Stimulated activated CD8-positive, alpha-beta memory T cell treated with anti-CD3 and anti-CD28 coated beads, Interleukin-4, amount 100 ng/mL, for 4 hours (primary cell): ENCODE results near the gene HTR3C.
"Not testable (repeated sequence)": the region's sequence is repeated elsewhere in the genome, so short reads cannot be mapped to it uniquely, and the experiment has no call there.

Source experiments
- DNase-seq, 2 donors: peaks; one replicate each; pipeline ENCODE4 v3.0.0-alpha.2; 2020; ENCODE audit warnings: low read depth in 2 of 2, low spot score in 1 of 2

Gene HTR3C, protein sequence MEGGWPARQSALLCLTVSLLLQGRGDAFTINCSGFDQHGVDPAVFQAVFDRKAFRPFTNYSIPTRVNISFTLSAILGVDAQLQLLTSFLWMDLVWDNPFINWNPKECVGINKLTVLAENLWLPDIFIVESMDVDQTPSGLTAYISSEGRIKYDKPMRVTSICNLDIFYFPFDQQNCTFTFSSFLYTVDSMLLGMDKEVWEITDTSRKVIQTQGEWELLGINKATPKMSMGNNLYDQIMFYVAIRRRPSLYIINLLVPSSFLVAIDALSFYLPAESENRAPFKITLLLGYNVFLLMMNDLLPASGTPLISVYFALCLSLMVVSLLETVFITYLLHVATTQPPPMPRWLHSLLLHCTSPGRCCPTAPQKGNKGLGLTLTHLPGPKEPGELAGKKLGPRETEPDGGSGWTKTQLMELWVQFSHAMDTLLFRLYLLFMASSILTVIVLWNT

DNA sequence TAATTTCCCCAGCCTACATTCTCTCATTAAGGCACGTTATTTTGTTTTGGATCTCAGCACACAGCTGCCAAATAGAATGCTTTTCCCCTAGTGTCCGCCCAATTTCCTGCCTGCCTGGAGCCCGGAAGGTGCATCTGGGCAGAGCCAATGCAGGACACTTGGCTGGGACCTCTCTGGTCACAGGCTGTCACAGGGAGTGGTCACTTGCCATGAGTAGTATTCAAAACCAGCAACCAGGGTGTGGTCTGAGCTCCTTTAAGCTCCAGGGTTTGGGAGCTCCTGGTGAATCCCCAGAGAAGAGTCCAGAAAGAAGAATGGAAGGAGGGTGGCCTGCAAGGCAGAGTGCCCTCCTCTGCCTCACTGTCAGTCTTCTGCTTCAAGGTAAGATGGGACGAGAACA is at the start of gene HTR3C:
HTR3C (plus strand) TSS at position 281 of the 400 bp plus-strand sequence; CDS start at position 315, 34 bp downstream.
- DNase-seq: no peak

DNA sequence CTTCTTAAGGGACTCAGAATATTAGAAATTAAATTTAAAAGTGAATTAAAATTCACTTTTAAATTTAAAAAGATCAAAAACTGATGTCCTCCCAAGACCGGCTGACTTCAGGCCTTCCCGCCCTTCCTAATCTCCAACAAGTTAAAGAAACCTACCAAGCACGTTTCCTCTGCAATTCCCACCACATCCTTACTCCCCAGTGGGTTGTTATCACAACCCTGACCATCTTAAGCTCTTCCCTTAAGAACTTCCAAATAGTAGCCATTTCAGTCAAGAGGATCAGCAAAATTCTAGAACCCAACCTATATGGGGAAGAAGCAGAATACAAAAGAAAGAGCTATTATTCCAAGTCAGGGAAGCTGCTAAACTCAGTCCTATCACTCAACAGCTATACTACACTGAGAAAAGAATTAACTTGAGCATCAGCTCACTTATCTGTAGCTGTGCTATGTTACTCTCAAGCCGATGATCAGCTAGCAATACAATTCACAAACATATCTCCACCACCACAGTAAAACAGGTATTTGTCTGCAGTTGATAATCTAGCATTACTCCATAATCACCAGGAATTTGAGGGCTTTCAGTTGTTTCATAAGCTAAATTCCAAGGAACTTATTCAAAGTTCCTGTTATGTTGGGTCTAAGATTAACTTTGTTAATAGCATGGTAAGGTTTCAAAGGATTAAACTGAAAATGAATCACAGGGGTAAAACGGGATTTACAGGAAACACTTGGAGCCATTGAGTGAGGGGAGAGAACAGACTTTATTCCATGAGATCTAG is 49.5 kb upstream of the HTR3C start:
- no peak for DNase-seq

DNA sequence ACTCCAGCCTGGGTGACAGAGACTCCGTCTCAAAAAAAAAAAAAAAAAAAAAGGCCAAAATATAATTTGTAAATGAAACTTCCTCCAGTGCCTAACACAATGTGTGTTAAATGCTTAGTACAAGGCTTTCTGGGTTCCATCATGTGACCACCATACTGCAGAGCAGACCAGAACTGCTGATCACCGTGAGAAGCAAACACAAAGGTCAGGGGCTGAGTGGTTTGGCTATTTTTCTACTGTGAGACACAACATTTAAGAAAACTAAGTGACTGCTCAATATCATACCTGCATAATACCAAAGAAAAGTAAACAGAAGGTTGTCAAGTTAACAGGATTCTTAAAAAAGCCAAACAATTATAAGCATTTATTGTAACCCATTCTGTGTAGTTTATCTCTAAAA is 48.4 kb upstream of the HTR3C start:
- no peak for DNase-seq

DNA sequence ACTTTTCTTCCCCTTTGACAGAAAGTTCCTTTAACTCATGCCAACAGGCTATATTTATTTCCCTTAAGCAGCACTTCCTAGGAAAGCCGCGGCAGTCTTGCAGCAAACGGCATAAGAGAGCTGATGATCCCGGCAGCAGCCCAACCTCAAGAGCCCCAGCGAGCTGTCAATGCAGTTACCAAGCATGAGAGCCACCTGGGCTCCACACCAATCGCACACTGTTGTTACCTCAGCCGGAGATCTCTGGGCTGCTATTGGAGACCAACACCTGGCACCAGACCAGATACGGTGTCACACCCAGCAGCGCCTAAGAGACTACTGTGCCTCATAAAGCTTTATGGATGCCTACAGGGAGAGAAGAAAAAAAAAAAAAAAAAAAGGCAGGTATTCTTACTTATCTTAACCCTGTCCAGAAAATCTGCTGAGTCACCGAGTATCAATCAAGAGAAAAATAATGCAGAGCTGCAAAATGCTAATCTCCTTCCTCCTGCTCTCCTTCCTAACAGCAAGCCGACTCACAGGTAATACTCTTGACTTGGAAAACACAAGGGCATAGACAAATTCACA is 46.8 kb upstream of the HTR3C start:
- DNase-seq: no peak

DNA sequence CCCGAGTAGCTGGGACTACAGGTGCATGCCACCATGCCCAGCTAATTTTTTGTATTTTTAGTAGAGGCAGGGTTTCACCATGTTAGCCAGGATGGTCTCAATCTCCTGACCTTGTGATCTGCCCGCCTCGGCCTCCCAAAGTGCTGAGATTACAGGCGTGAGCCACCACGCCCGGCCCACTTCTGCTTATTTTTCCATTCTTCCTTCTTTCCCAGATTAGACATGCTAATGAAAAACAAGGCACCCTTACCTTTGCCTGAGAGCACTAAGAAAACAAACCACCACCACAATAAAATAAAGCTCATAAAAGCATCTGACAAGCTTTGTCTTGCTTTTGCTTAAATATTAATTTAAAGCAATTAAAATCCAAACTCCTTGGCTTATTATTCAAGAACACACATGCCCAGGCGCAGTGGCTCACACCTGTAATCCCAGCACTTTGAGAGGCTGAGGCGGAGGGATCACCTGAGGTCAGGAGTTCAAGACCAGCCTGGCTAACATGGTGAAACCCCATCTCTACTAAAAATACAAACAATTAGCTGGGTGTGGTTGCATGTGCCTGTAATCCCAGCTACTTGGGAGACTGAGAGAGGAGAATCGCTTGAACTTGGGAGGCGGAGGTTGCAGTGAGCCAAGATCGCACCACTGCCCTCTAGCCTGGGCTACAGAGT is 45.6 kb upstream of the HTR3C start:
- not testable (repeated sequence) for DNase-seq

DNA sequence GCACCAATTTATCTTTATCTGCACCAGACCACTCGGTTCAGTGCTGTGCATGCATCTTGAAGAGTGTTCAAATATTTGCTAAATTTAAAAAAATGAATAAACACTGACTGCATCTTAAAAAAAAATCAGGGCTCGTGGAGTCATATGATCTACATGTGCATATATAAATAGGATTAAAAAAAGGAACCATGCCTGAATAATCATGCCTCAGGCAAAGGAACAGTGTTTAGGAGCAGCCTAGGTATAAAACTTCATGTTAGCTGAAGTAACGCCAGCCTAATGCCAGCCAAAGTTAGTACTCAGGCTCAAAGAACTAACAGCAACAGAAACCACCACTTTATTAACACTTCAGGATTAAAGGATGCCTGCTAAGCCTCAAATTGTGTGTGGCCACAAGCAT is 44.7 kb upstream of the HTR3C start:
- DNase-seq: no peak

DNA sequence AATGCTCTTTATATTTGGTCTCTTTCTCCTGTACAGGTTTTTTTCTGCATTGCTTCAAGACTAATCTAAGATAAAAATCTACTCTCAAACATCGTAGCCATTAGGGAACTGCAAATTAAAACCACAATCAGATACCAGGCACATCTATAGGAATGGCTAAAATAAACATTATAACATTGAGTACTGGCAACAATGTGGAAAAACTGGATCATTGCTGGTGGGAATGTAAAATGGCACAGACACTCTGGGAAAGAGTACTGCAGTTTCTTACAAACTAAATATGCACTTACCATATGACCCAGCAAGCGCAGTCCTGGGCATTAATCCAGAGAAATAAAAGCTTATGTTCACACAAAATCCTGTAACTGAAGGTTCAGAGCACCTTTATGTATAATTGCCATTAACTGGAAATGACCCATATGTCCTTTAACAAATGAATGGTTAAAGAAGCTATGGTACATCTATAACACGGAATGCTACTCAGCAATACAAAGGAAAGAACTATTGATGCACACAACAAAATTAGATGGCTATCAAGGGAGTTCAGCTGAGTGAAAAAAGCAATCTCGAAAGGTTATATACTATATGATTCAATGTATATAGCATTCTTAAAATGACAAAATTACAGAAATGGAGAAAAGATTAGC is 41.5 kb upstream of the HTR3C start:
- no peak for DNase-seq

DNA sequence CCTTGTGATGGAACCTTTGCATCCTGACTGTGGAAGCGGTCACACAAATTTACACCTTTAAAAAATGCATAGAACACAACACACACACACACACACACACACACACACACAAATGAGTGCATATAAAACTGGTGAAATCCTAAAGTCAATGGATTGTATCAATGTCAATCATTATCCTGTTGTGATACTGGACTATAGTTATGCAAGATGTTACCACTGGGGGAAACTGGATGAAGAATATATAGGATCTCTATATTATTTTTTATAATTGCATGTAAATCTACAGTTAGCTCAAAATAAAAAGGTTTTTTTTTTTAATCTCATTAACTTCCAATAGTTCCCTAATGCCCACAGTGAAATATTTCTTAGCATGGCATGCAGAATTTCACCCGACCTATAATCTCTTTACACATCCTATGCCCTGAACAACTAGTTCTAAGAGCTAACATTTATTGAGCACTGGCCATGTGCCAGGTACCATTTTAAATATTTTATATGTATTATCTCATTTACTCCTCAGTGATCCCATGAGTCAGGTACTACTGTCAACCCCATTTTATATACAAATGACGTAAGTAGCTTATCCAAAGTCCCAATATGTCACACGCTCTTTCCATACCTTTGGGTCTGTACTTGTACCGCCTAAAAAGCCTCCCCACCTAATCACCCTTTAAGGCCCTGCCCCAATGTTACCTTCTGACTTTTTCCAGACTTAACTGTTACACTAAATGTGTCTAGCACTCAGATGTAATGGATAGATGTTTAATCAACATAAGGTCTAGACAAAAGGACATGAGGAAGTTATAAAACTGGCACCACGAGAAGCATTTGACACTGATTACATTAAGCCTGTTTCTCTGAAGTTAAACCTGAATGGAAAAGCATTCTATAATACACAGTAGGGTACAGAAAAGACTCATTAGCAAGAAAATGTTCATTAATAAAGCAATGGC is 40.6 kb upstream of the HTR3C start:
- no peak for DNase-seq

DNA sequence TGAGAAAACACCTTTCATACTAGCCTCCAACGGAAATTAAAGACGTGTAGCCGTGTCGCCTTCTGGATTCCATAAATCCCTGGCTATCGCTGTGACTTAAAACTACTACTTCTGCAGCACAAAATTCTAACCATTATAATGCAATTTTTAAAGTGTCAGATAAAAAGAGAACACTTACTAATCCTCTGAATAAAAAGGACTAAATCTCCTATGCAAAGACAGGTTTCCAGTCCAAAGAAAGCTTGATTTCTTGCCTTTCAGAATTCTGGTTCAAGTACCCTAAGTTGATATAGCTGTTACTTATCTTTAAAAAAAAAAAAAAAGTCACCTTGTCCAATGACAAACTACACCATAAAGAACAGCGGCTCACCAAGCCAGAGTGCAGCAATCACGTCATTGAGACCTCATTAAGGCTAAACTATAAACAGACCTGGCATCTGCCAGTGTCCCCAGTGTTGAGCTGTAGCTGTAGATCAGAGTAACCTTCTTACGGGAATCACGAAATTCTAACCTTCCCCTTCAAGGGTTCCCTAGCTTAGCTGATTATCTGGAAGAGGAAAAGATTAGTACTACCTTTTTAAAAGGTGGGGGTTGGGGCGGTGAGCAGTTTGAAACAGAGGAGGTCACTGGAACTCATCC is 37.3 kb upstream of the HTR3C start:
- no peak for DNase-seq

DNA sequence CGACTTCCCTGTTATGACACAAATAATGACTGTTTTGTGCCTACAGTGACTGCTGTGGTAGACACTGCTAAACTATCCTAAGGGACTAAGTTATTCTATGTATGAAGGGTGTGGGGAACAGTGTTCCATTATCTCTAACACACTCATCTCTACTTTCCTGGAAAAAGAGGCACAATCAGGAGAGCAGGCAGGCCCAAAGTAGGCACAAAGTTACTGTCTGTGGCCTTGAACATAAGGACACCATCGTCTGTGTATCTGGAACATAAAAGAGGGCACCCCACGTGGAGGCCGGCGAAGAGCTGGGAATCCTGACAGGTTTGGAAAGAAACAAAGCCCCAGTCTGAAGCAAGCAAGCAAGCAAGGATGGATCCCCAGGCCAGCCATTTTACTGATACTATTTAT is 36.7 kb upstream of the HTR3C start:
- DNase-seq: no peak

DNA sequence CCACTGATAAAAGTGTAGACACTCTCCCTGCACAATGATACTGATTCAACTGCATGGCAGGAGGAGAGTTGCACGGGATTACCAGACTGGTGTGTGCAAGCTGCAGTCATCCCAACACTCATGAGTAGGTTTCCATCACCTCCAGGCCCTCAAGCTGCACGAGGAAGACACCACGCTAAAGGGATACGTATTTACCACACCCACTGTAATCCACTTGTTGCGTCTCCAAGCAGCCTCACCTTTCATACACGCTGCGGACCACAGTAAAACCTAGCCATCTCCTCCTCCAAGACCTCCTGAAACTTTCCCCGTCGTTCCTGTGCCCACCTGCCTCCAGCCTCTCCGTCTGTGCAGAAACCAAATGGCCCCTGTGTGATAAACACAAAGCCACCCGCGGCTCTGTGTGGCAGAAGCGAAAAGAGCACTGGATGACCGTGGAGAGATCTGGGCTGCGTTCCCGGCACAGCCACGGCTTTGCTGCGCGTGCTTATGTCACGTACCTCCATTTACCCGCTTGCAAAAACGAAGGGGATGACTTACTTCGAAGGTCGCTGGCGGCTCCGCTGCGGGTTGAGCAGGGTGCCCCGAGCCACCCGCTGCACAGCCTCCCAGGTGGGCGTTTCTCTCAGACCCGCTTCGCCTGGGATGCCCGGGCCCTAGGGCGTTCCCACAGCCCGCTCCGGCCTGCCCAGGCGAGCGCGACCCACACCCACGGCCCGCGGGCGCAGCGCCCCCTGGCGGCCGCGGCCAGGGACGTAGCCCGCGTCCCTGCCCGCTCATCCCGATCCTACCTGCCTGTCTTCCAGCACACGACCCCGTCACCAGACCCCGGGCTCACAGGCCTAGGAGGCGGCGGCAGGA is 35.8 kb upstream of the HTR3C start:
- DNase-seq: peak; percentile 1 to 7

DNA sequence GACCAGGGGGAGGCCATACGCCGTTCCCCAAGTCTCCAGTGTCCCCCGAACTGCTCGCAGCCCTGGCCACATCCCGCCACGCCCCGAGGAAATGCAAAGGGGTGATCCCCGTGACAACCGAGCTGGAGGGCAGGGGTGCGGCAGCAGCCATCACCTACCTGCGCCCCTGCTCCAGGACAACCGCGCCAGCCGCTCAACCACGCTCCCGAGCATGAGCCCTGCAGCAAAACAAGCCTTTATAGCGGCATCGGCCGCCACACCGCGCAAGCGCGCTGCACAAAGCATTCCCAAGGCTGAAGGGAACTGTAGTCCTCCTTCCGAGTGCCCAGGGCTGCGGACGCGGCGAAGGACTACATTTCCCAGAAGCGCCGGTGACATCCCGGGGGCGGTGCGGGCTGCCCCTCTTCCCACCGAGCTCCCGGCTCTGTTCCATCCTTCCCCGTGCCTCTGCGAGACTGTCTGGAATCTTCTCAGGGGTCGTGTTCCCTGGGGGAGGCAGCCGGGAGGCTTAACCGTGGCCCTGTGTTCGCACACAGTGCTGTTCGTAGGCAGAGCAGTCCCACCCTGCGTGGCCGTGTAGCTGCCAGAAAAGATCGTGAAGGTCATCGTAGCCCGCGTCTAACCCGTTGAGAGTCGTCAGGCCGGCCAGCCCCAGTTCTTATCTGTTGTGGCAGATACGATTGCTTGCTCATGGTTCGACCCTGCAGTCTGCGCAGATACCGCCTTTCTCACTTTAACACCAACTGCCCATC is 35.0 kb upstream of the HTR3C start, which contains the start of gene ABCC5:
ABCC5 (minus strand) TSS at position 213 of the 752 bp plus-strand sequence. CDS start 3,492 bp downstream, outside the sequence.
- DNase-seq: peak; percentile 59 to 65

DNA sequence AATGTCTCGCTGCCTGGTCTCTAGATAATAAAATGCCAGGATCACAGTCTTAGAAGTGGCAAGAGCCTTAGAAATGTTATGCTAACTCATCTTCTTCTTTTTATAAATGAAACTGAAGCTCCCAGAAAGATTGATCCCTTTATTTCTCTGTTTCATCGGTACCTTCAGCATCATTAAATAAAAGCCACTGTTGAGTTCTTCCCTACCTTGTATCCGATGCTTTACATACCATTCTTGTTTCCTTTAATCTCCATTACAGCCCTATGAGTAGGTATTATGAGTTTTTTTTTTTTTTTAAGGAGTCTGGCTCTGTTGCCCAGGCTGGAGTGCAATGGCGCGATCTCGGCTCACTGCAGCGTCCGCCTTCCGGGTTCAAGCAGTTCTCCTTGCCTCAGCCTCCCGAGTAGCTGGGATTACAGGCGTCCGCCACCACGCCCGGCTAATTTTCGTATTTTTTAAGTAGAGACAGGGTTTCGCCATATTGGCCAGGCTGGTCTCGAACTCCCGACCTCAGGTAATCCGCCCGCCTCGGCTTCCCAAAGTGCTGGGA is 34.3 kb upstream of the HTR3C start:
- no peak for DNase-seq

DNA sequence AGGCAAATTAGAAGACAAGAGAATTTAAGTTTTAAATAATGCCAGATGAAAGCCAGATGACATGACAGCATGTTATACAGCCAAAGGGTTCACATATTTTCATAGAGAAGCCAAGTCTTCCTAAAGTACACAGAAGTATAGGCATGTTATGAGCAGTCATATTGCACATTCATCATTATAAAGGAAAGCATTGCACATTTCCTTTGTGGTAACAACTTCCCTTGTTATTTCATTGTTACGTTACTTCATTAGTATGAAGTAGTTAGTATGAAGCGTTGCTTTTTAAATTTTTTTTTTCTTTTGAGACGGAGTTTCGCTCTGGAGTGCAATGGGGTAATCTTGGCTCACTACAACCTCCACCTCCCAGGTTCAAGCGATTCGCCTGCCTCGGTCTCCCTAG is 30.5 kb upstream of the HTR3C start:
- no peak for DNase-seq

DNA sequence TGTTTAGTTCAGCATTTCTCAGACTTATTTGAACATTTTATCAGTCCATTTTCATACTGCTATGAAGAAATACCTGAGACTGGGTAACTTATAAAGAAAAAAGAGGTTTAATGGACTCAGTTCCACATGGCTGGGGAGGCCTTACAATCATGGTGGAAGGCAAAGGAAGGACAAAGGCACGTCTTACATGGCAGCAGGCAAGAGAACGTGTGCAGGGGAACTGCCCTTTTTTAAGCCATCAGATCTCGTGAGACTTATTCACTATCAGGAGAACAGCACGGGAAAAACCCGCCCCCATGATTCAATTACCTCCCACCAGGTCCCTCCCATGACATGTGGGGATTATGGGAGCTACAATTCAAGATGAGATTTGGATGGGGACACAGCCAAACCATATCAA is 27.6 kb upstream of the HTR3C start:
- not testable (repeated sequence) for DNase-seq

DNA sequence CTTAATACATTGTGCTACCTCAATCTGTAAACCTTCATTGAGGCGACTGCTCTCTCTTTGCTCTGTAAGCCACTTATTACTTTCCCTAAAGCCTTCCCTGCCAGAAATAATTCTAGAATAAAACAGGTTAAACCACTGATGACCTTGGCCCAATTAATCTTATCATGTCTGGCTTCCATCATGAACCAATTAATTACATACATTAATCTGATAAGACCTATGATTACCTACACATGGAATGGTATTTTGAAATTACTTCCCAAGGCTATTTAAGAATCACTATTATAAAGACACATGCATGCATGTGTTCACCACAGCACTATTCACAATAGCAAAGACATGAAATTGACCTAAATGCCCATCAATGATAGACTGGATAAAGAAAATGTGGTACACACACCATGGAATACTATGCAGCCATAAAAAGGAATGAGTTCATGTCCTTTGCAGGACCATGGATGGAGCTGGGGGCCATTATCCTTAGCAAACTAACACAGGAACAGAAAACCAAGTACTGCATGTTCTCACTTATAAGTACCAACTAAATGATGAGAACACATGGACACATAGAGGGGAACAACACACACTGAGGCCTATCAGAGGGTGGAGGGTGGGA is 24.5 kb upstream of the HTR3C start:
- DNase-seq: not testable (repeated sequence)

DNA sequence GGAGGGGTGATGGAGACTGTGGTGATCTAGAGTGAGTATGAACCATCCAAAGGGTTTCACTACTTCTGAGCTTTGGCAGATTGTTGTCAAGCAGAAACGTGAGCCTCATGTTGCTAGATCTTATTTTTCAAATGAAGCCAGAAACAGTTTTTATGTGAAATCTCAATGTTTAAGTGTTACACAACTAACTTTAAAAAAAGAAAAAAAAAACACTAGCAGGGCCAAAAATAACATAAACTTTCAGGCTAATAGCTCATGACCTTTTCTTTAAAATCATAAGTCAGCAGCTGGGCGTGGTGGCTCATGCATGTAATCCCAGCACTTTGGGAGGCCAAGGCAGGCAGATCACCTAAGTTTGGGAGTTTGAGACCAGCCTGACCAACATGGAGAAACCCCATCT is 23.4 kb upstream of the HTR3C start:
- no peak for DNase-seq
